IMR-90 (cell line): Measurements from ENCODE around the gene BTBD17. TPM values are rescaled to one million over a fixed set of nuclear protein-coding genes. Genes with fewer than 3 reads are reported as not detected.

Experiments used
- ATAC-seq: fragments of 200-7000 bp; cut with Tn5 transposase; 2 replicates; pipeline ENCODE4 v1.9.1; 2020; ENCODE audit warnings: low read depth, mild to moderate bottlenecking, moderate library complexity
- BruUV-seq: library from RNA; stranded (reverse); fragments of 400-500 nt; replicated peaks from 2 replicates; lab custom pipeline; 2021; lab: Mats Ljungman, UMichigan
- CTCF ChIA-PET: fragments of 300-600 bp; formaldehyde crosslinking; extraction: SDS; loops from one replicate; lab custom pipeline; 2021; ENCODE audit warnings: antibody characterized with exemption; lab: Yijun Ruan, JAX
- POLR2A ChIA-PET: fragments of 300-600 bp; sonication (Branson Sonifier 250); formaldehyde crosslinking; loops from one replicate; lab custom pipeline; 2022; ENCODE audit warnings: antibody characterized with exemption; ENCODE audit not compliant: unreplicated experiment; lab: Charles Lee
- DNase-seq: peaks from one replicate; pipeline ENCODE4 v3.0.0; 2013
- H2AFZ ChIP-seq: replicated peaks from 2 replicates; pipeline ENCODE3; 2013; ENCODE audit warnings: low read length, mild to moderate bottlenecking; ENCODE audit not compliant: poor library complexity
- H2AK5ac ChIP-seq: 2 replicates; pipeline ENCODE4 v1.6.1; 2013; ENCODE audit warnings: low read depth, low read length, inconsistent platforms
- H2AK9ac ChIP-seq: replicated peaks from 2 replicates; pipeline ENCODE3; 2013; ENCODE audit warnings: mild to moderate bottlenecking, low read depth, low read length, moderate library complexity; ENCODE audit not compliant: poor library complexity
- H2BK120ac ChIP-seq: 2 replicates; pipeline ENCODE4 v1.6.1; 2013; ENCODE audit warnings: low read depth, low read length, inconsistent platforms
- H2BK15ac ChIP-seq: 3 replicates; pipeline ENCODE4 v1.6.1; 2013; ENCODE audit warnings: low read depth, low read length, inconsistent platforms
- H2BK20ac ChIP-seq: 2 replicates; pipeline ENCODE4 v1.6.1; 2013; ENCODE audit warnings: low read depth, mild to moderate bottlenecking, inconsistent platforms, low read length, moderate library complexity
- H2BK5ac ChIP-seq: 2 replicates; pipeline ENCODE4 v1.6.1; 2013; ENCODE audit warnings: mild to moderate bottlenecking, low read depth, low read length, inconsistent platforms; ENCODE audit not compliant: poor library complexity, severe bottlenecking
- H3K14ac ChIP-seq: replicated peaks from 2 replicates; pipeline ENCODE4 v1.6.1; 2013; ENCODE audit warnings: low read depth, low read length, inconsistent platforms
- H3K18ac ChIP-seq: 2 replicates; pipeline ENCODE4 v1.6.1; 2013; ENCODE audit warnings: low read depth, low read length, control low read depth
- H3K23ac ChIP-seq: 2 replicates; pipeline ENCODE4 v1.6.1; 2013; ENCODE audit warnings: low read depth, low read length, inconsistent platforms
- H3K27ac ChIP-seq: 2 replicates; pipeline ENCODE4 v1.5.1; 2013; ENCODE audit warnings: mild to moderate bottlenecking, control low read depth, low read length; ENCODE audit not compliant: insufficient read depth
- H3K27me3 ChIP-seq: 2 replicates; pipeline ENCODE4 v1.6.1; 2013; ENCODE audit warnings: low read length; ENCODE audit not compliant: control insufficient read depth, insufficient read depth
- H3K36me3 ChIP-seq: 2 replicates; pipeline ENCODE4 v1.6.1; 2013; ENCODE audit warnings: low read length, mixed read lengths; ENCODE audit not compliant: control insufficient read depth, insufficient read depth
- H3K4ac ChIP-seq: 2 replicates; pipeline ENCODE4 v1.6.1; 2013; ENCODE audit warnings: low read depth, low read length, inconsistent platforms
- H3K4me1 ChIP-seq: 2 replicates; pipeline ENCODE4 v1.6.1; 2013; ENCODE audit warnings: low read length, mixed read lengths; ENCODE audit not compliant: control insufficient read depth, insufficient read depth
- H3K4me2 ChIP-seq: 2 replicates; pipeline ENCODE4 v1.6.1; 2013; ENCODE audit warnings: low read depth, mild to moderate bottlenecking, control low read depth, low read length, moderate library complexity
- H3K4me3 ChIP-seq: 2 replicates; pipeline ENCODE4 v1.5.1; 2013; ENCODE audit warnings: low read depth, mild to moderate bottlenecking, control low read depth, low read length, moderate library complexity; ENCODE audit not compliant: insufficient read depth
- H3K56ac ChIP-seq: 2 replicates; pipeline ENCODE4 v1.6.1; 2013; ENCODE audit warnings: low read length, inconsistent platforms; ENCODE audit not compliant: insufficient read depth; ENCODE audit errors: extremely low read depth
- H3K79me1 ChIP-seq, 2 experiments: 2 replicates each; pipeline ENCODE4 v1.6.1; 2013; ENCODE audit warnings: low read length in 2 of 2, inconsistent platforms in 1 of 2, low read depth in 1 of 2
- H3K9ac ChIP-seq: 2 replicates; pipeline ENCODE4 v1.6.1; 2013; ENCODE audit warnings: low read depth, low read length, control low read depth
- H3K9me1 ChIP-seq: 2 replicates; pipeline ENCODE4 v1.6.1; 2013; ENCODE audit warnings: low read length, inconsistent platforms; ENCODE audit not compliant: insufficient read depth
- H3K9me3 ChIP-seq: 2 replicates; pipeline ENCODE4 v1.6.1; 2013; ENCODE audit warnings: low read length; ENCODE audit not compliant: control insufficient read depth, insufficient read depth
- H4K20me1 ChIP-seq: 2 replicates; pipeline ENCODE4 v1.6.1; 2013; ENCODE audit warnings: low read length, inconsistent platforms; ENCODE audit not compliant: insufficient read depth
- H4K5ac ChIP-seq: 2 replicates; pipeline ENCODE4 v1.6.1; 2013; ENCODE audit warnings: mild to moderate bottlenecking, low read depth, low read length, control low read depth
- H4K8ac ChIP-seq, 2 experiments: 2 replicates each; pipeline ENCODE4 v1.6.1; 2013; ENCODE audit warnings: low read depth in 2 of 2, low read length in 2 of 2, control low read depth in 1 of 2, inconsistent platforms in 1 of 2
- H4K91ac ChIP-seq: 2 replicates; pipeline ENCODE4 v1.6.1; 2013; ENCODE audit warnings: low read depth, low read length, inconsistent platforms; ENCODE audit not compliant: insufficient read depth
- CEBPB ChIP-seq: IDR thresholded peaks from 2 replicates; pipeline ENCODE4 v1.6.1; 2012; ENCODE audit warnings: low read depth, low read length, improper control_type of control experiment
- MAFK ChIP-seq: IDR thresholded peaks from 2 replicates; pipeline ENCODE4 v1.6.1; 2012; ENCODE audit warnings: low read depth, low read length, improper control_type of control experiment
- MAZ ChIP-seq: IDR thresholded peaks from 2 replicates; pipeline ENCODE4 v1.6.1; 2012; ENCODE audit warnings: low read depth, mild to moderate bottlenecking, low read length, improper control_type of control experiment, moderate library complexity, borderline replicate concordance
- NFE2L2 ChIP-seq: fragments of 150-350 bp; IDR thresholded peaks from 2 replicates; pipeline ENCODE4 v1.6.1; 2016; ENCODE audit warnings: low read depth, mild to moderate bottlenecking, low read length
- POLR2A ChIP-seq: IDR thresholded peaks from 2 replicates; pipeline ENCODE4 v1.6.1; 2012; ENCODE audit warnings: mild to moderate bottlenecking, low read depth, low read length
- RFX5 ChIP-seq: IDR thresholded peaks from 2 replicates; pipeline ENCODE4 v1.8.0; 2012; ENCODE audit warnings: low read depth, mild to moderate bottlenecking, low read length, moderate library complexity
- WGBS, 2 experiments: methylation state at CpG; one replicate each; pipeline versions ENCODE4 v1.1.5 to v1.1.7; 2013; ENCODE audit warnings: missing lambda C conversion rate in 2 of 2; ENCODE audit not compliant: insufficient read length in 1 of 2; ENCODE audit errors: extremely low coverage in 2 of 2; 5-methylcytosine and 5-hydroxymethylcytosine counted together
- dilution Hi-C: fragments of 300-500 bp; cut with HindIII; formaldehyde crosslinking; loops from one replicate; pipeline ENCODE4 v1.14.3; 2018; ENCODE audit warnings: low sequenced_read_pairs; ENCODE audit not compliant: unreplicated experiment
- in situ Hi-C: fragments of 300-500 bp; cut with MboI; formaldehyde crosslinking; loops from 3 replicates; pipeline ENCODE4 v1.14.3; 2019; ENCODE audit warnings: low sequenced_read_pairs, inconsistent platforms, mixed read lengths
- intact Hi-C: fragments of 100-400 bp; cut with micrococcal nuclease; formaldehyde crosslinking; loops from 2 replicates; pipeline ENCODE4 v1.10.0; 2022
- polyA plus RNA-seq, 3 experiments: library from polyadenylated mRNA; depleted of rRNA; stranded (reverse); fragments of >200 nt; gene quantifications; 2 replicates each; pipeline ENCODE4 v1.2.3, GENCODE V29; 2012; ENCODE audit warnings: low replicate concordance in 1 of 3
- total RNA-seq: library from RNA; depleted of rRNA; stranded (reverse); fragments of >200 nt; gene quantifications from 2 replicates; pipeline ENCODE4 v1.2.3, GENCODE V29; 2012

The BTBD17 gene
- total and polyA plus RNA-seq, 2 of the 4 experiments (the other 2 are of a cell fraction), result not detected

DNA sequence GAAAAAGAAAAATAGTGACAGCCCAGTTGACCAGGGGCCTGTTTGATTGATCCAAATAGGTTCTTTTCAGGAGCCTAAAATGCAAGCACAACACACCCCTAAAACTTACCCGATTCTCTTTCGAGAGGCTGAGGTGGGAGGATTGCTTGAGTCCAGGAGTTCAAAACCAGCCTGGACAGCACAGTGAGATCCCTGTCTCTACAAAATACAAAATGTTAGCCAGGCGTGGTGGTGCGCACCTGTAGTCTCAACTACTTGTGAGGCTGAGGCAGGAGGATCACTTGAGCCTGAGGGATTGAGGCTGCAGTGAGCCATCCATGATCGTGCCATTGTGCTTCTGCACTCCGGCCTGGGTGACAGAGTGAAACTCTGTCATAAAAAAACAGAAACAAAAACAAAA lies 37.1 kb downstream of the BTBD17 start:
- H3K14ac ChIP-seq, result no peak overlapping the region
- no peak overlapping the region for H2BK5ac ChIP-seq
- H3K56ac ChIP-seq, result no peak overlapping the region
- no peak overlapping the region for H4K91ac ChIP-seq
- H2BK15ac ChIP-seq, result no peak overlapping the region
- dilution Hi-C loops, result no loop called here
- no peak for DNase-seq
- no peak overlapping the region for H3K4me2 ChIP-seq
- H4K8ac ChIP-seq, result no peak overlapping the region
- WGBS, 2 experiments, result no CpG with 5 or more reads among the region's 6 CpGs
- H2BK20ac ChIP-seq, result no peak overlapping the region
- no peak overlapping the region for H2BK120ac ChIP-seq
- TF ChIP-seq RFX5 (no peak), MAZ (no peak), NFE2L2 (no peak), CEBPB (no peak), POLR2A (no peak), MAFK (no peak)
- no peak overlapping the region for H3K4ac ChIP-seq
- no peaks in the 10 kb centered on the region for H3K4me1 ChIP-seq
- peaks cover 8% of the 10 kb centered on the region for H3K27me3 ChIP-seq
- H3K27ac ChIP-seq, result no peak overlapping the region
- no peaks in the 10 kb centered on the region for H3K79me1 ChIP-seq
- intact Hi-C loops, result no loop called here
- ChIA-PET POLR2A (no interaction called here), CTCF (no interaction called here)
- H3K4me3 ChIP-seq, result no peak overlapping the region
- H3K9ac ChIP-seq, result no peak overlapping the region
- H4K5ac ChIP-seq, result no peak overlapping the region
- H3K23ac ChIP-seq, result no peak overlapping the region
- H4K20me1 ChIP-seq, result no peaks in the 10 kb centered on the region
- no peak overlapping the region for H2AK9ac ChIP-seq
- H3K9me1 ChIP-seq, result no peaks in the 10 kb centered on the region
- in situ Hi-C loops, result no loop called here
- no peak for ATAC-seq
- H3K36me3 ChIP-seq, result no peaks in the 10 kb centered on the region
- BruUV-seq, result no TSS peak
- H2AFZ ChIP-seq, result no peak overlapping the region
- H3K18ac ChIP-seq, result no peak overlapping the region
- H2AK5ac ChIP-seq, result no peak overlapping the region
- peaks cover 2% of the 10 kb centered on the region; the same call in 1 of the 2 replicates for H3K9me3 ChIP-seq
